GM21423 (cell line): Measurements from ENCODE around the gene FBXW9.
"Not testable (repeated sequence)": the region's sequence is repeated elsewhere in the genome, so short reads cannot be mapped to it uniquely, and the experiment has no call there.

Experiments
- ATAC-seq: cut with Tn5 transposase; IDR thresholded peaks from one replicate; pipeline ENCODE4 v1.9.1; 2021; ENCODE audit warnings: mild to moderate bottlenecking, moderate library complexity; ENCODE audit not compliant: unreplicated experiment

Gene FBXW9

DNA sequence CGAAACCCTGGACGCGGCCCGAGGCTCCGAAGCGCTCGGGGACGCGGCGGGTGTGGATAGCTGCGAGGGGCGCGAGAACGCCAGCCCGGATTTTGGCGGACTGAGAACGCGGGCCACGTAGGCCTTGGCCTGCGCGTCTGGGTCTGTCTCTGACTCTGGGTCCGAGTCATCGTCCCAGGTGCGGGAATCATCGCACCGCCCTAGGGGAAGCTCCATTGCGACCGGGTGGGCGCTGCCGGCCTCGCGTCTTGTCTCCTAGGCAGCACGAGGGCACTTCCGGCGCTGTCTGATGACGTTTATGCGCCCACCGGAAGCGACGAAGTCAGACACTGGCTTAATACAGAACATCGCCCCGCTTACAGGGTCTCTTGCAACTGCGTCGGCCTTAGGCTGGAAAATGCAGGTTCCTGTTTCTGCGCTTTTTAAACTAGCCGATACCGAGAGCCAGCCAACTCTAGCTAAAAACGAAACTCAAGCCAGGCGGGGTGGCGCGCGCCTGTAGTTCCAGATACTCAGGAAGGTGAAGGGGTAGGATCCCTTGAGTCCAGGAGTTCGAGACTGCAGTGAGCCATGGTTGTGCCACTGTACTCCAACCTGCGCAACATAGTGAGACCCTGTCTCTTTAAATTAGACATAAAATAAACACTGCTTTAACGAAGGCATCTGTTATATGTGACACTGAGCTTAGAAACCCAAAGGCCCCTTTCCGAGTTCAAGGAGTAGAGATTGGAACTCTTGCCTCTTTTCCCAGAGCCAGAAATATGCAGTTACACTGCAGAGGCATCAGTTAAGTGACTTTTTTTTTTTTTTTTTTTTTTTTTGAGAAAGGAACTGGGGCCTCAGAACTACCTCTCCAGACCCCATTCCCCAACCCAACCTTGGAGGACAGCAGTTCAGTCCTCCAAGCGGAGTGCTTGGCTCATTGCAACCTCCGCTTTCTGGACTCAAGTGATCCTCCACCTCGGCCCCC, at the start of gene FBXW9:
TSS of gene FBXW9 (minus strand) at position 266 of the 970 bp plus-strand sequence. CDS start at position 216, 50 bp downstream.
- ATAC-seq, result peak; percentile 81

DNA sequence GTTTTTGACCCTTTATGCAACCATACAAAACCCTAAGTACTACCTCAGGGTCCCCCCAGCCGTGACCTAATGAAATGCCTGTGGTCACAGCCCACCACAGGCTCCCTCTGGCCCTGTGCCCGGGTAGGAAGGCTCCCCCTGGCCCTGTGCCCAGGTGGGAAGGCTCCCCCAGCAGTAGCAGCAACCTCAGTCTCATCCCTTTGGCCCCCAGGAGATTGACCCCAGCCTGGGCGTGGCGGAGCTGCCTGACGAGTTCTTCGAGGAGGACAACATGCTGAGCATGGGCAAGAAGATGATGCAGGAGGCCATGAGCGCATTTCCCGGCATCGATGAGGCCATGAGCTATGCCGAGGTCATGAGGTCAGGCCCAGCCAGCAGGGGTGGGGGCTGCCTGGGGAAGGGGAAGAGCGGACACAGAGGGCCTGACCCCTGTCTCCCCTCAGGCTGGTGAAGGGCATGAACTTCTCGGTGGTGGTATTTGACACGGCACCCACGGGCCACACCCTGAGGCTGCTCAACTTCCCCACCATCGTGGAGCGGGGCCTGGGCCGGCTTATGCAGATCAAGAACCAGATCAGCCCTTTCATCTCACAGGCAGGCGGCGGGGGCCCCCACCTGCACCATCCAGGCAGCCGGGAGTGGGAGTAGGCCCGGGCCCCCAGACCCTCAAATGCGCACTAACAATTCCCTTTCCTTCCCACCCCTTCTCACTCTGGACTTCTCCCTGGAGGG, 48.9 kb upstream of the FBXW9 start:
- no peak for ATAC-seq

DNA sequence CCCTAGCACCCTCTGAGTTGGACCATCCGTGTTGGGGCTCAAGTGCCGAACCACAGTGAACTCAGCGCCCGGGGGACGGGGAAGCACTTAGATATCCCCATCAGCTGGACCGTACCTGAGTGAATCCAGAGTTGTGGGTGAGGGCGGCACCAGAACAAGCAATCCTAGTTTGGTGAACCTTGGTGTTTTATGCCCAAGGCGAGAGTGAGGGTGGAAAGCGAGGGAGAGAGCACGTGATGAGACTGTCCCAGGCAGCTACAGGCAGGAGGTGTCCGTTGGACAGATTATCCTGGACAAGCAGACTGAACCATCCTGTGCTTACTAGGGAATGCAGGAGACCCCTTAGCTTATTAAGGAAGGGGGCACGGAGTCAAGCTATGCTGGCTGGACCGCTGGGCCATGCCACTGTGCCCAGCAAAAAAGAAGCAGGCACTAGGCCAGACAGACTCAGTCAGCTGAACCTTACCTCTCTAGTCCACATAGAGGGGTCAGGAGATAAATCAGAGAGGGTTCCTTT, 41.5 kb upstream of the FBXW9 start:
- ATAC-seq, result no peak

DNA sequence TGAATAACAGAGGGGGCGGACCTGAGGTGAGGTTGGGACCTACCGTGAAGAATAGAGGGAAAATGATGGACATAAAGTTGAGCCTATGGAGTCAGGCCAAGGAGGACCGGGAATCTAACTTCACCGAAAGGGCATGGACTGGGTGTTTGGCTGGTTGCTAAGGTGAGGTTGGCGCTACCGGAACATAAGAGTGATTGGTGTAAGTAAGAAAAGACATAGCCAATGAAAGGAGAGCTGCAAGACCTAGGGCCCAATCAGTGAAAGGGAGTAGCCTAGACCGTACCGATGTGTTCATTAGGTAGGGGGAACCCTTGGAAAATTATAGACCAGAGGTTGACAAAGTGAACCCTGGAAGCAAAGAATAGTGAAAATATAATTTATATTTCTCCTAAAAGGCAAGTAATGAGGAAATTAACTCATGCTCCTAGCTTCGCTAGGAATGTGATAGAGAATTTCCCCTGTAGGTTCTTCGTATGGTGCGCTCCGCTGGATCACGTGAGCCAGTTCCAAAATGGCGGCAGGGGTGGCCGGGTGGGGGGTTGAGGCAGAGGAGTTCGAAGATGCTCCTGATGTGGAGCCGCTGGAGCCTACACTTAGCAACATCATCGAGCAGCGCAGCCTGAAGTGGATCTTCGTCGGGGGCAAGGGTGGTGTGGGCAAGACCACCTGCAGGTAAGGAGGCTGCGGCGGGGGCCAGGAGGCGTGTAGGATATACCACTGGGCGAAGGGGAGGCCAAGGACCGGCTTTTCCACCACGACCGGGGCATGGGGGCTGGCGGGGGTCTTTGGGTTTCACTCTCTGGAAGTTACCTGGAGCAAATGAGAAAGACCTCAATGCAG, 40.8 kb upstream of the FBXW9 start, which contains the start of gene GET3:
TSS of gene GET3 (plus strand) at position 503 of the 840 bp plus-strand sequence. CDS start at position 512, 9 bp downstream.
- ATAC-seq, result peak; percentile 67

DNA sequence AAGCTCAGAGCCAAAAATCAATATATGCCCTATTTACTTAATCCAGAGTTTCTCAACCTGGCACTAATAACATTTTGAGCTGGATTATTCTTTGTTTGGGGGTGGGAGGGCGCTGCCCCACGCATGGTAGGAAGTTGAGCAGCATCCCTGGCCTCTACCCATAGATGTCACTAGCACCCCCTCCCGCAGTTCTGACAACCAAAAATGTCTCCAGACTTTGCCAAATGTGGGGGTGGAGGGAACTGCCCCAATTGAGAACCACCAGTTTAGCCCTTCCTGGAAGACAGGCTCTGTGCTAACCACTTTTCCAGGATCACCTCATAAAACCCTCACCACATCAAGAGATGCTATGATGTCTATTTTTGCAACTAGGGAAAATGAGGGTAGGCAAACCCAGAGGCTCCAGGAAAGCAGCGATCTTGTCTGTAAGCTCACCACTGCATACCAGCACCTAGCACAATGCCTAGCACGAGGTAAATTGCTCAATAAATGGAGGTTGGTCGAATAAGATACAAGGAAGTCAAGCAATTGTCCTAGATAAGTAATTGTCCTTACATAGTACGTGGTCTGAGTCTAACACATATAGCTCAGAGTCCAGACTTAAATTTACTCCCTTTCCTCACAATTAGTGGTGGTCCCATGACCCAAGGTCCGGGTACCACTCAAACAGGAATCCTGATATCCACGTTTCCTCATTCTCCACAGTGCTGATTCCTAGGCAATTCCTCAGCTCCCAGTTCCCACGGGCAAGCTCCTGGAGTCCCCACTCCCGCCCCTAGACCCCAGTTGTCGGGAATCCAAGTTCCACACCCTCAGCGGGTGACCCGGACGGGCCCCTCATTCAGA, 37.2 kb upstream of the FBXW9 start:
- ATAC-seq, result no peak

DNA sequence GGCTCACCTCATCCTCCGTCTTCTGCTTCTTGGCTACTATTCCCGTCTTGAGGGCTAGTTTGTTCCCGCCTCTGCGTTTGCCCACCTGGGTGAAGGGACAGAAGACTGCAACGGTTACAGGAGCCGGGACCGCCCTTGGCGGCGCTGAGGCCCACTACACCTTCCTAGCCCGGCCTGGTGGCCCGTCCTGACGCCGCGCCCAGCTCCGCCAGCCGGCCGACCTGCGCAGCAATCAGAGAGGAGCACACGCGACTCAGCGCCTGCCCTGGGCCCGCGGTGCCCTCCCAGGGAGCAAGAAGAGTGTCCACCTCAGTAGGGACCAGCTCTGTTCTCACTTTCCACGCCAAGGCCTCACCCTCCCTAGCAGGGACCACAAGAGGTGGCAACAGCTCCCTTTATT, 34.9 kb upstream of the FBXW9 start:
- ATAC-seq, result no peak

DNA sequence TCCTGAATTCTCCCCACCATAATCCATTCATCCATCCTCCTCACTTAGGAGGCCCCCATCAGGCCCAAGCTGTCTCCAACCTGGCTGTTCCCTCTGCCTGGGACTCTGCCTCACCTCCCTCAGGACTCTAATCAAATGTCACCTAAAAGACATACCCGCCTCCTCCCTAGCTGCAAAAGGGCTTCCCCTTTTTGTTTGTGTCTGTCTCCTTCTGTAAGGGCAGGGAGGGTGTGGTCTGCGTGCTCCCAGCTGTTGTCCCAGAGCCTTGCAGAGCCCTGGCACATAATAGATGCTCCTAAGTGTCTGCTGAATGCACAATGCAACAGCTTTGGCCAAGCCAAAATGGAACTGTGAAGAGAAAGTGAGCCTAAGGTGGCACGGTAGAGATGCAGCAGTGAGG, 33.6 kb upstream of the FBXW9 start:
- no peak for ATAC-seq

DNA sequence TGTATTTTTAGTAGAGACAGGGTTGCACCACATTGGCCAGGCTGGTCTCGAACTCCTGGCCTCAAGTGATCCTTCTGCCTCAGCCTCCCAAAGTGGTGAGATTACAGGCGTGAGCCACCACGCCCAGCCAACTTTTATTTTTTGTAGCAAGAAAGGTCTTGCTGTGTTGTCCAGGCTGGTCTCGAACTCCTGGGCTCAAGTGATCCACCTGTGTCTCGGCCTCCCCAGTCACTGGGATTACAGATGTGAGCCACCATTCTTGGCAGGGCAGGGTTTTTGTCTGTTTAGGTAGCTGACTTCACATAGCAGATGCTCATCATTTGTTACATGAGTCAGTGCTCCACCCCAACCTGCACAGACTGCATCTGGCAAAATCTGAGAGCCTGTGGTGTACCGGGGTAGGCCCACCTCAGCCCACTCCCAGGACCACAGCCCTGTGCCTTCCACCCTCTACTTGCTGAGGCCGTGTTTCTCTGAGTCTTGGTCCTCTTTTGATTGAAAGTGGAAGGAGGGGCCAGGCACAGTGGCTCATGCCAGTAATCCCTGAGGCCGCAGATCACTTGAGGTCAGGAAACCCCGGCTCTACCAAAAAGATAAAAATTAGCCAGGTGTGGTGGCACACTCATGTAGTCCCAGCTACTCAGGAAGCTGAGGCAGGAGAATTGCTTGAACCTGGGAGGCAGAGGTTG, 31.5 kb upstream of the FBXW9 start:
- ATAC-seq, result no peak

DNA sequence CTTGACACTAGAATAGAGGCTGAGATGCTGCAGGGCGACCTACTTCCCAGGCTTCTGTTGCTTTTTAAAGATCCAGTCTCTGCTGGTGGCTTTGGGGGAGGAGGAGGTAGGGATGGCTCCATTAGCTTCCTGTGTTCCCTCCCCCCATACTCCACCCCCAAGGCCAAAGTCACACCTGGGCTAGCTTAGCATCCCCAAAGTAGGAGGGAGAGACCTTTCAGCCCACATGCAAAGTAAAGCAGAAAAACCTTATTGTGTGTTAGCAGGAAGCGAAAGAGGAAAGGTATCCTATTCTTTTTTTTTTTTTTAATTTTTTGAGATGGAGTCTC, 30.5 kb upstream of the FBXW9 start:
- no peak for ATAC-seq

DNA sequence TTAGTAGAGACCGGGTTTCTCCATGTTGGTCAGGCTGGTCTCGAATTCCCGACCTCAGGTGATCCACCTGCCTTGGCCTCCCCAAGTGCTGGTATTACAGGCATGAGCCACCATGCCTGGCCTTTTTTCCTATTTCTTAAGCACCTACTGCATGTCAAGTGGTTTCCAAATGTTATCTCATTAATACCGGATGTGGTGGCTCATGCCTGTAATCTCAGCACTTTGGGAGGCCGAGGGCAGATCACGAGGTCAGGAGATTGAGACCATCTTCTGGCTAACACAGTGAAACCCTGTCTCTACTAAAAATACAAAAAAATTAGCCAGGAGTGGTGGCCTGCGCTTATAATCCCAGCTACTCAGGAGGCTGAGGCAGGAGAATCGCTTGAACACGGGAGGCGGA, 29.2 kb upstream of the FBXW9 start:
- ATAC-seq, result not testable (repeated sequence)

DNA sequence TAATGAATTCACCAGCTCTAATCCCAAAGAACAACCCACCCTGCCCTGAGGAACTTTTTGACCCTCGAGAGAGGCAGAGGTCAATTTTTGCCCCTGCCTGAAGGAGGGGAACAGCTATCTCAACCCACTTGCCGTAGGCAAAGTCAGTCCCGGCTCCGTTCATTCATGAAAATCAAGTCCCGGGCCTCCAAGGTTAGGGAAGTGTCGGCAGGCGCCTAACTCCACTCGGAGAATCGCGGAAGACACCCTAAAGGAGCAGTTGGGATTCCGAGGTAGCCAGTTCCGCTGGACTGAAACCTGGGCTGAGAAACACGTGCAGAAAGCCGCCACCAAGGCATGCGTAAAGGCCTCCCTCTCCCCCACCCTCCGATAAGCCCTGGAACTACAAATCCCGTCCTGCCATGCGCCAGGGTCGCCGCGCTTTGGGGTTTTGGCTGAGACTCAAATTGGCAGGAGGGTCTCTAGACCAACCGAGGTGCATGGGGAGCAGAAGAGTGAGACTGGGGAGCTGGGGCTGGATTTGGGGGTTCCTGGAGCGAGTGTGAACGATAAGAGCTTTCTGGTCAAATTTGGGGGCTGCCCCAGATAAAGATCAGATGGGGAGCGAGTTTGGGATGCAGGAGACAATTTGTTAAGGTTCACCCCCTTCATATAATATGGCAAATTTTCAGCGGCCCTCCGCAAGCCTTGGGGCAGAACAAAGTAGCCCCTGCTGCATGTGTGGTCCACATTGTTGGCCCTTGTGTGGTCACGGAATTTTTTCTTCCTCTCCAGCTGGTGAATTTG, 27.4 kb upstream of the FBXW9 start, which contains the start of gene TNPO2:
TSS of gene TNPO2 (minus strand) at position 292 of the 786 bp plus-strand sequence. CDS start 2,955 bp downstream, outside the sequence.
- ATAC-seq, result no peak

DNA sequence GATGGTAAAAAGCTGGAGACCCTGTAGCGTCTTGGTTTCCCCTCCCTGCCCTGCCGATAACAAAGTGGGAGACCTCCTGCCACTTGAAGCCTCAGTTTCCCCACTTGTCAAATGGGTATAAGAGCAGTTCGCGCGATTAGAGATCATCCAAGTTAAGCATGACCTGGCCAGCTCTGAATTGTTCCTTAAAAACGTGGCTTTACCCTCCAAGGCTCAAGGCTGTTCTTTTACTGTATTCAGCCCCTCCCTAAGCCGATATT, 26.9 kb upstream of the FBXW9 start:
- ATAC-seq, result no peak

DNA sequence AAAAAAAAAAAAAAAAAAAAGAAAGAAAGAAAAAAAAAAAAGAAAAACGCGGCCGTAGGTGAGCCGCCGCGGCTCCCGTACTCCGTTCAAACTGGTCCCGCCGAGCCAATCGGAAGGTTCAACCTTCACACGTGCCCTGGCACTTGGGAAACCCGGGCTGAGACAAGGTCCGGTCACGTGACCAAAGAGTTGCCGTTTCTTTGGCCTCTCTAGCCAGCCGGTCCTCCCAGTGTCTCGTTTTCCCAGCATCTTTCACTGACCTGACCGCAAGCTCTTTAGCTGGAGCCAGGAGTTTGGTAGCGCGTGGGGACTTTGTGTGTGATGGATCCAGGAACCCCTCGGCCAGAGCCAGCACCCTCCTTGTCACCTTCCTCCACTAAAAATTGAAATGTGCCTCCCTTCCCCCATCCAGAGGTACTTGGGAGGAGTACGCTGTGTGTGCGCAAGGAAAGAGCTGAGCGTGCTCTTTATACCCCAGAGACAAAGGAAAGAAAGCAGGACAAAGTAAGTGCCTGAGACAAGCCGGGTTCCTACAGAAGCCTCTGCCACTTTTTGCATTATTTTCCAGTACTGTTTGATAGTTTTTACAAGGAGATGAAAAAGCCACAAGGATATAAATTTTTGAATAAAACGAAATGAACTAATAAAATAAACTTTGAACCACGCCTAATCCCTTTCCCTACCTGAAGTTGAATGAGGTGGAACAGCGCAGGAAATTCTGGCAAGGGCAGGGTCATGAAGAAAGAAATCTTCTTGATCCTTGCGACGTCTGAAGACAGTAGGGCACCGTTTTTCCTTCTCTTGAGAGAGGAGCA, 26.3 kb upstream of the FBXW9 start:
- peak; percentile 74 for ATAC-seq

DNA sequence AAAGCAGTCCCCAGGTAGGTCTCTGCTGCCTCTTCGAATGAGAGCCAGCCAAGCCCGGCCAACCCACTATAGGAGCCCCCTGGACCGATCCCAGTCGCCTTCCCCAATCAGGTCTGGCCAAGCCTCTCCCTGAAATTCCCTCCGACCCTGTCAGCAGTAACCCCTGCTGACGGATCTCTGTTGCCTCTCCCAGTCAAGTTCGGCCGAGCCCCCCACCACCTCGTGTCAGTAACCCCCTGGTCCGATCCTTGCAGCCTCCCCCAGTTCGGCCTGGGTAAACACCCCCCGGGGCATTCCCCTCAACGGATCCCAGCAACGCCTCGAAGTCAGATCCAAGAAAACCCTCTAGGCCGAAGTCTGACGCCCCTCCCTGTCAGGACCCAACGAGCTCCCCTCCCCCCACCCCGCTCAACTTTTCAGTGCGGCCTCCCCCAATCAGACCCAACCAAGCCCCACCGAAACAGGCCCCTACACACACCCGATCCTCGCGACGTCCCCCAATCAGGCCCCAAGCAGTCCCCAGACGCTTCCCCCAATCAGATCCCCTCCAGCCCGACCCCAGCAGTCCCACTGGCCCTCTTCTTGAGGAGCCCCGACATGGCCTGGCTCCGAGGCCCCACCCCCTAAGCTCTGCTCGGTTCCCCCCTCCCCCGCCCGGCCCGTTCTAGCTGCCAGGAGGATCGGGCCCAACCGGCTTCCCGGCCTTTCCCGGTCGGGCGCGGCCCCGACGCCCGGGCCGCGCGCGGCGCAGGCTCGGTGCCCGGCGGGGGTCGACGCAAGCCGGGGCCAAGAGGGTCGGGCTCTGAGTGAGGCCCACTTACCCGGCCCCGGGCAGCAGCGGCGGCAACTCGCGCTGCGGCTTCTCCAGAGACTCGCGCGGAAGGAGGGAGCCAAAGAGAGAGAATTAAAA, 25.5 kb upstream of the FBXW9 start:
- peak; percentile 25 for ATAC-seq

DNA sequence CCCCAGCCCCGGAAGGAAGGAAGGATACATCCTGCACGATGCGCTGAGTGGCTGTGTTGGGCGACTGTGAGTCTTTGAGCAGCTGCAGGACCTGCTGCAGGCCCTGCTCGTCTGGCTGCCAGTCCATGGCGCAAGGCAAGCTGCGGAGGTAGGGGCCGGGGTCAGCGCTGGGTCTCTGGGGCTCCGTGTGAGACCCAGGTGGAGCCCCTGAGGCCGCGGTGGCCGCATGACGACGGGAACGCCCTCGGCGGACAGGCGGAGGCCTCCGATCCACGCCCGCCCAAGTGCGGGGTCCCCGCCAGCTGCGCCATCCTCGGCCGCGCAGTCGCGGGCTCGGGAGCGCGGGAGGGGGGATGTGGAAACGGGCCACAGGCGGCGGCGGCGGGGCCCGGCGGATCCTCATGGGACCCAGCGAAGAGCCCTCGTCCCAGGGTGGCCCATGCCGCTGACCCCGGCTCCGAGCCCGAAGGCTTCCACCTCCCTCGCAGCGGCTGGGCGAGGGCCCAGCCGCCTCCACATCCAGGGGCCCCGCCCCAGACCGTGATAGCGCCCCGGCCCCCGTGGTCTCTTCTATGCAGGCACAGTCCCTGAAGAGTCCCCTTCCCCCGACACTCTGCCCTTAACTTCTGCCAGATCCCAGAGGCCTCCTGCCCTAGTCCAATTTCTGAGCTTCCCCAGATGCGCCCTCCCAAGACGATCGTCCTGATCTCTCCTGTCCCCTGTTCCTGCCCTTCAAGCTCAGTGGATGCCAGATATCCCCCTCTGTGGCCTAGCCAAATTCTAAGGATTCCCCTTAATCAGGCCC, 24.6 kb upstream of the FBXW9 start:
- ATAC-seq, result no peak

DNA sequence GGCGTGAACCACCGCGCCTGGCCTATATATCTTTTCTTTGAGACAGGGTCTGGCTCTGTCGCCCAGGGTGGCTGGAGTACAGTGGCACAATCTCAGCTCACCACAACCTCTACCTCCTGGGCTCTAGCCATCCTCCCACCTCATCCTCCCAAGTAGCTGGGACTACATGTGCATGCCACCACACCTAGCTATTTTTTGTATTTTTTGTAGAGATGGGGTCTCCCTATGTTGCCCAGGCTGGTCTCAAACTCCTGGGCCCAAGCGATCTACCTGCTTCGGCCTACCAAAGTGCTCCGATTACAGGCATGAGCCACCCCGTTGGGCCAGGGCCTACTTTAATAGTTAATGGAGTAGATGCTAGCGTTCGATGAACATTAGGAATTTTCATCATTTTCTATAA, 23.9 kb upstream of the FBXW9 start:
- ATAC-seq, result no peak
